Stimulated activated memory B cell treated with anti-CD40 and anti-IgM and Interleukin-4, amounts not matched to agents 10 μg/mL and 1 μg/mL and 100 μg/mL, for 72 hours (primary cell): ENCODE data around the gene PARN.
"Not testable (repeated sequence)": the region's sequence is repeated elsewhere in the genome, so short reads cannot be mapped to it uniquely, and the experiment has no call there.

Source experiments
- ATAC-seq: fragments of 150-1000 bp; cut with Tn5 transposase; 2 replicates; pipeline ENCODE4 v1.10.0; 2021
- H3K27ac Mint-ChIP-seq: one replicate; pipeline ENCODE4 v1.8.0; 2022; ENCODE audit warnings: mild to moderate bottlenecking, mixed read lengths
- H3K27me3 Mint-ChIP-seq: one replicate; pipeline ENCODE4 v1.8.0; 2022; ENCODE audit warnings: mixed read lengths
- H3K36me3 Mint-ChIP-seq: one replicate; pipeline ENCODE4 v1.8.0; 2022; ENCODE audit warnings: mixed read lengths
- H3K4me1 Mint-ChIP-seq: one replicate; pipeline ENCODE4 v1.8.0; 2022; ENCODE audit warnings: mixed read lengths
- H3K4me3 Mint-ChIP-seq: one replicate; pipeline ENCODE4 v1.8.0; 2022; ENCODE audit warnings: mild to moderate bottlenecking, moderate library complexity, mixed read lengths
- H3K9me3 Mint-ChIP-seq: one replicate; pipeline ENCODE4 v1.8.0; 2022; ENCODE audit warnings: mixed read lengths

PARN gene

GRCh38 chr16:14420721-14421488 lies 209.2 kb downstream of the PARN start:
- Mint-ChIP-seq H3K36me3 (peaks cover 22% of the 10 kb centered on the region), H3K9me3 (peaks cover 2% of the 10 kb centered on the region), H3K4me3 (no peak overlapping the region), H3K4me1 (peaks cover 12% of the 10 kb centered on the region), H3K27ac (peak overlapping the region; percentile 12), H3K27me3 (no peaks in the 10 kb centered on the region)
- ATAC-seq = no peak

- Mint-ChIP-seq H3K27ac (peak overlapping the region; percentile 12), H3K4me1 (peaks cover 16% of the 10 kb centered on the region), H3K36me3 (peaks cover 22% of the 10 kb centered on the region)
- not testable (repeated sequence) for H3K4me3 Mint-ChIP-seq, ATAC-seq, H3K27me3 Mint-ChIP-seq, H3K9me3 Mint-ChIP-seq
Observed at GRCh38 chr16:14420243-14420642, 209.8 kb downstream of the PARN start.

- Mint-ChIP-seq H3K9me3 (peaks cover 2% of the 10 kb centered on the region), H3K27me3 (no peaks in the 10 kb centered on the region), H3K4me3 (no peak overlapping the region), H3K27ac (peak overlapping the region; percentile 12), H3K36me3 (peaks cover 23% of the 10 kb centered on the region), H3K4me1 (peaks cover 20% of the 10 kb centered on the region)
- ATAC-seq = no peak
Observed at GRCh38 chr16:14419817-14420216, 210.2 kb downstream of the PARN start.

- Mint-ChIP-seq H3K4me1 (peaks cover 25% of the 10 kb centered on the region), H3K27ac (peak overlapping the region; percentile 46), H3K27me3 (no peaks in the 10 kb centered on the region), H3K4me3 (no peak overlapping the region), H3K9me3 (peaks cover 2% of the 10 kb centered on the region), H3K36me3 (peaks cover 27% of the 10 kb centered on the region)
- no peak for ATAC-seq
Observed at GRCh38 chr16:14418795-14419225, 211.2 kb downstream of the PARN start.

- peaks cover 2% of the 10 kb centered on the region for H3K9me3 Mint-ChIP-seq
- no peak for ATAC-seq
Observed at GRCh38 chr16:14416184-14416583, 213.9 kb downstream of the PARN start.

GRCh38 chr16:14415291-14415690 lies 214.8 kb downstream of the PARN start:
- peaks cover 12% of the 10 kb centered on the region for H3K36me3 Mint-ChIP-seq
- no peak for ATAC-seq
- no peak overlapping the region for H3K4me3 Mint-ChIP-seq
- peaks cover 25% of the 10 kb centered on the region for H3K4me1 Mint-ChIP-seq
- H3K27me3 Mint-ChIP-seq = no peaks in the 10 kb centered on the region
- H3K27ac Mint-ChIP-seq = no peak overlapping the region
- H3K9me3 Mint-ChIP-seq = peaks cover 2% of the 10 kb centered on the region

More at GRCh38 chr16:14416184-14416583, 213.9 kb downstream of the PARN start:
- Mint-ChIP-seq H3K4me1 (peaks cover 25% of the 10 kb centered on the region), H3K4me3 (no peak overlapping the region), H3K36me3 (peaks cover 12% of the 10 kb centered on the region), H3K27me3 (no peaks in the 10 kb centered on the region), H3K27ac (no peak overlapping the region)

GRCh38 chr16:14409563-14409962 lies 220.5 kb downstream of the PARN start:
- no peak for ATAC-seq
- H3K4me3 Mint-ChIP-seq = no peak overlapping the region
- no peaks in the 10 kb centered on the region for H3K9me3 Mint-ChIP-seq
- H3K27ac Mint-ChIP-seq = no peak overlapping the region
- H3K4me1 Mint-ChIP-seq = peaks cover 23% of the 10 kb centered on the region
- no peaks in the 10 kb centered on the region for H3K27me3 Mint-ChIP-seq
- H3K36me3 Mint-ChIP-seq = peaks cover 2% of the 10 kb centered on the region

GRCh38 chr16:14407786-14408399 lies 222.2 kb downstream of the PARN start:
- ATAC-seq = no peak
- Mint-ChIP-seq H3K9me3 (no peaks in the 10 kb centered on the region), H3K27ac (peak overlapping the region; percentile 81), H3K4me3 (no peak overlapping the region), H3K4me1 (peaks cover 21% of the 10 kb centered on the region), H3K36me3 (no peaks in the 10 kb centered on the region), H3K27me3 (no peaks in the 10 kb centered on the region)

GRCh38 chr16:14405611-14406537 lies 224.2 kb downstream of the PARN start:
- peak overlapping the region; percentile 81 for H3K27ac Mint-ChIP-seq
- H3K27me3 Mint-ChIP-seq = peaks cover 1% of the 10 kb centered on the region
- peak; percentile 93 for ATAC-seq
- peaks cover 21% of the 10 kb centered on the region for H3K4me1 Mint-ChIP-seq
- H3K4me3 Mint-ChIP-seq = peak overlapping the region; percentile 40
- H3K9me3 Mint-ChIP-seq = no peaks in the 10 kb centered on the region
- no peaks in the 10 kb centered on the region for H3K36me3 Mint-ChIP-seq

GRCh38 chr16:14403001-14403389 lies 227.1 kb downstream of the PARN start:
- H3K36me3 Mint-ChIP-seq, H3K27ac Mint-ChIP-seq, ATAC-seq, H3K9me3 Mint-ChIP-seq, H3K4me3 Mint-ChIP-seq: not testable (repeated sequence)
- Mint-ChIP-seq H3K4me1 (peaks cover 28% of the 10 kb centered on the region), H3K27me3 (peaks cover 14% of the 10 kb centered on the region)

- H3K27ac Mint-ChIP-seq, H3K36me3 Mint-ChIP-seq, ATAC-seq, H3K9me3 Mint-ChIP-seq, H3K4me3 Mint-ChIP-seq: not testable (repeated sequence)
- H3K27me3 Mint-ChIP-seq = peaks cover 14% of the 10 kb centered on the region
- H3K4me1 Mint-ChIP-seq = peaks cover 24% of the 10 kb centered on the region
Observed at GRCh38 chr16:14402114-14403000, 227.7 kb downstream of the PARN start.

GRCh38 chr16:14401711-14402061 lies 228.4 kb downstream of the PARN start:
- not testable (repeated sequence) for H3K36me3 Mint-ChIP-seq, ATAC-seq, H3K27ac Mint-ChIP-seq, H3K4me3 Mint-ChIP-seq, H3K9me3 Mint-ChIP-seq
- peaks cover 14% of the 10 kb centered on the region for H3K27me3 Mint-ChIP-seq
- H3K4me1 Mint-ChIP-seq = peaks cover 20% of the 10 kb centered on the region

GRCh38 chr16:14400978-14401710 lies 228.9 kb downstream of the PARN start:
- Mint-ChIP-seq H3K27me3 (peaks cover 14% of the 10 kb centered on the region), H3K4me1 (peaks cover 15% of the 10 kb centered on the region)
- not testable (repeated sequence) for H3K4me3 Mint-ChIP-seq, H3K36me3 Mint-ChIP-seq, ATAC-seq, H3K9me3 Mint-ChIP-seq, H3K27ac Mint-ChIP-seq
